Suprapubic skin (tissue), 3 donors: ENCODE measurements around the gene TEDDM1.

ENCODE experiments used
- POLR2A ChIP-seq, 2 donors: fragments of 450-650 bp; IDR thresholded peaks; one replicate each; pipeline ENCODE4 v1.6.1; 2017; ENCODE audit warnings: antibody characterized with exemption in 2 of 2, mild to moderate bottlenecking in 2 of 2, moderate library complexity in 2 of 2
- TF ChIP-seq, protein P1 (sequence below), 2 donors: fragments of 200-600 bp in 1 of 2; fragments of 450-650 bp in 1 of 2; sonication (generic) in 1 of 2; IDR thresholded peaks; one replicate each; pipeline ENCODE4 v1.5.1; 2016 to 2019; ENCODE audit warnings: antibody characterized with exemption in 2 of 2, mild to moderate bottlenecking in 1 of 2, moderate library complexity in 1 of 2

DNA sequence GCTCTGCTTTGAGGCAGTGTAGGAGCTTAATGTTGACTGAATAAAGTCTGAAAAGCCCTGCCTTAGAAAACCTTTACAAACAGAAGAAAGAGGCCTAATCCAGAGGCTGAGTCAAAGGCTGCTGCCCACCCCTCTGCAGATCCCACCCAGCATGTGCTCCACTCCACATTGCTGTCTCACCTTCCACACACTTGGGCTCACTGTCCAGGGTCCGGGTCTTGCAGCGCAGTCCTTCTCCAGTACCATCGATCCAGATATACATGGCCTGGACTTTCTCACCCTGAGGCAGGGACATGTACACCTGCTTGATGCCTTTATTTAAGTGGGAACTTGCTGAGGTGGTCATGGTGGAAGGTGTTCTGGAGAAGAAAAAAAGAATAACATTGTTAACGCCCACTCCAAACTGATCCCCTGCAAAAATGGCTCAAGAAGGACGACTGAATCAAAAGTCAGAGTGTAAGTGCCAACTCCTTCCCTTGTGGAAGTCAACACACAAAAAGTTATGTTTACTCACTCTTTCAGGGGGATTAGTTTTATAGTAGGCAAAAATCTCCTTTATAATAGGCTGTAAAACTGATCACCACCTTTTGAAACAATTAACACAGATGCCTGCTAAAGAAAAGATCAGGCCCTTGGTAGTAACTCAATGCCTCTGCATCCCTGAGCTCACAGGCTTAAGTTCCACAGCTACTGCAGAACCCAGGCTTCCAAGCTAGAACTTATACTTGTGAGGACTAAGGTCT, 11.9 kb downstream of the TEDDM1 start:
- TF ChIP-seq, protein P1, sequence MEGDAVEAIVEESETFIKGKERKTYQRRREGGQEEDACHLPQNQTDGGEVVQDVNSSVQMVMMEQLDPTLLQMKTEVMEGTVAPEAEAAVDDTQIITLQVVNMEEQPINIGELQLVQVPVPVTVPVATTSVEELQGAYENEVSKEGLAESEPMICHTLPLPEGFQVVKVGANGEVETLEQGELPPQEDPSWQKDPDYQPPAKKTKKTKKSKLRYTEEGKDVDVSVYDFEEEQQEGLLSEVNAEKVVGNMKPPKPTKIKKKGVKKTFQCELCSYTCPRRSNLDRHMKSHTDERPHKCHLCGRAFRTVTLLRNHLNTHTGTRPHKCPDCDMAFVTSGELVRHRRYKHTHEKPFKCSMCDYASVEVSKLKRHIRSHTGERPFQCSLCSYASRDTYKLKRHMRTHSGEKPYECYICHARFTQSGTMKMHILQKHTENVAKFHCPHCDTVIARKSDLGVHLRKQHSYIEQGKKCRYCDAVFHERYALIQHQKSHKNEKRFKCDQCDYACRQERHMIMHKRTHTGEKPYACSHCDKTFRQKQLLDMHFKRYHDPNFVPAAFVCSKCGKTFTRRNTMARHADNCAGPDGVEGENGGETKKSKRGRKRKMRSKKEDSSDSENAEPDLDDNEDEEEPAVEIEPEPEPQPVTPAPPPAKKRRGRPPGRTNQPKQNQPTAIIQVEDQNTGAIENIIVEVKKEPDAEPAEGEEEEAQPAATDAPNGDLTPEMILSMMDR (IDR thresholded peaks at IDR 0.05), result no peak
- no peak for TF ChIP-seq POLR2A (IDR thresholded peaks at IDR 0.05)
